ENCODE results near the gene HLF.

Gene HLF

DNA sequence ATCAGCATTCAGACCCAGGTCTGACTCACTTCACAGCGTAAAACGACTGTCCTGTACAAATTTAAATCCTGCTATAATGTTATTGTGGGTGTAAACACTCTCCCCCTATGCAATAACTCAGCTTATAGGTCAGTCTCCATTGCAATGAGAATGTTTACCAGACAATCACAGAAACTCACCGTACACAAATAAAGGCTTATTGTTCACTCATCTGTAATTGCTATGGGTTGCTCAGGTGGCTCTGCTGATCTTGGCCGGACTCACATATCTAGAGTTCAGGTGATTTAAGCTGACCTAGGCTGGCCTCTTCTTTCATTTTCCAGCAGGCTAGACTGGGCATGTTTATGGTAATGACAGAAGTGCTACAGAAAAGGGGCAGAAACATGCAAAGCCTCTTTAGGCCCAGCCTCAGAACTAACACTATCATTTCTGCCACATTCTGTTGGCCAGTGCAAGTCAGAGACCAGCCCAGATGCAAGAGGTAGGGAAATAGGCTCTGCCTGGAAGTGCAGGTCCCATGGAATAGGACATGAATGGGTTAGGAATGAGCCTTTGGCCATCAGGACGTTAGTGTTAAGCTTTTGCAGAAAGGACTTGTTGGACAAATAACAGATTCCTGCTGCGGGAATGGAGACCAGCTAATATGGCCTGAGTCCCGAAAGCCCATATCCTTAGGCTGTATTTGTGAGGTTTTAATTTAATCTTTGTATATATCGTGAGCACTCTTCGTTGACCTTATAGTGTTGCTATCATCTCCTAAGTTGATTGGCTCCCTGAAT lies 44.0 kb downstream of the HLF start:
- DNase-seq (ENCODE audit: low read depth, low spot score), result no peak

DNA sequence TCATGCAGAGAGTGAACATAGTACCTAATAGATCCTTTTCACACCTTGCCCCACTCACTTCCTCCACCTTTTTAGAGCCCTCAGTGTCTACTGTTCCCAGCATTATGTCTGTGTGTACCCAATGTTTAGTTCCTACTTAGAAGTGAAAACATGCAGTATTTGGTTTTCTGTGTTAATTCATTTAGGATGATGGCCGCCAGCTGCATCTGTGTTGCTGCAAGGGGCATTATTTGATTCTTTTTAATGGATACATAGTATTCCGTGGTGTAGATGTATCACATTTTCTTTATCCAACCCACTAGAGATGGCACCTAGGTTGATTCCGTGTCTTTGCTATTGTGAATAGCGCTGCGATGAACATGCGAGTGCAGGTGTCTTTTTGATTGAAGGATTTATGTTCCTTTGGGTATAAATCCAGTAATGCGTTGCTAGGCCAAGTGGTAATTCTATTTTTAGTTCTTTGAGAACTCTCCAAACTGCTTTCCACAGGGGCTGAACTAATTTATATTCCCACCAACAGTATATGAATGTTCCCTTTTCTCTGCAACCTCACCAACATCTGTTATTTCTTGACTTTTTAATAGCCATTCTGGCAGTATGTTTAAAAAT lies 47.1 kb downstream of the HLF start:
- no peak for DNase-seq (ENCODE audit: low read depth, low spot score)

DNA sequence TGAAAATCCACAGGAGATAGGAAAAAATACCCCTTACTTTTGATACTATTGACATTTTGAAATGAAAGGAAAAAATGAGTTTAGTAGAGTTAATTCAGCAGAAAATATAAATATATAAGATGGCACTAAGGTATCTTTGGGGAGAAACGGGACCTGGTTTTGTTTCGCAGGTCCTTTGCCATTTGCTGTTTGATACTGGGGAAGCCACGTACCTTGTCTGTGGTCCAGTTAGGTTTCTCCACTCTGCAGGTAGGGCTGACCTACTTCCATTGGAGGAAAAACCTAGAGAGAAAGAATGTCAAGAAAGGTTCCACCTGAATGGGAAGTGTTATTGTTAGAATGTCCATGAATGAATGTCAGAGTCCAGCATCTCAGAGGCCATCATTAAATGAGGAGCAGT lies 48.1 kb downstream of the HLF start:
- DNase-seq (ENCODE audit: low read depth, low spot score), result no peak

DNA sequence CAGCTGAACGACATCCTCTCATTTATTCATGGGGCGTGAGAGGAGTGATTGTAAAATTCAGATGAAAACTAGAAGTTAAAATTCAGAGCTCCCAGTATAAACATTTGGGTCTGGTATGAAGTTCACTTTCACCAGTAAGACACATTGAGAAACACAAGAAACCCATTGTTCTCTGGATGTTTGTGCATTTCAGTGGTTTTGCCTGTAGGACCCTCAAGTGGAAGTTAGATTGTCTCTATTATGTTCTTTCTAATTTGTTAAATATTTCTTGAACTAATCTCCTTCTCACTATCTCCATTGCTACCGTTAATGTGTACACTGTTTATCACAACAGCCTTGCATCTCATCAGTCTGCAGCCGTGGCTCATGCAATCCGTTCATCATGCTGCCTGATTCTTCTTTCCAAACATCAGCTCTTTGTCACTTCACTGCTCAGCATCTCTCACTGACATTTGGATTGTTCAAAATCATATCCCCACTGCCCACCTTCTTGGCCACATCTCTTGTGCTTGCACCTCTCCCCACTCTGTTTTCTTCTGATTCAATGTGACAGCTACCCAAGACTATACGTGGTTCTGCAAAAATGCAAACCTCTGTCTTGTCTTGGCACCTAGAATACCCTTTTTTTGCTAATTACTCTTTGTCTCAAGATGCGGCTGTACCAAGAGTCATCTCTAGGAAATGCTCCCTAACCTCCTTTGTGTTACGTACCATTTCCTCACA lies 49.5 kb downstream of the HLF start:
- no peak for DNase-seq (ENCODE audit: low read depth, low spot score)

DNA sequence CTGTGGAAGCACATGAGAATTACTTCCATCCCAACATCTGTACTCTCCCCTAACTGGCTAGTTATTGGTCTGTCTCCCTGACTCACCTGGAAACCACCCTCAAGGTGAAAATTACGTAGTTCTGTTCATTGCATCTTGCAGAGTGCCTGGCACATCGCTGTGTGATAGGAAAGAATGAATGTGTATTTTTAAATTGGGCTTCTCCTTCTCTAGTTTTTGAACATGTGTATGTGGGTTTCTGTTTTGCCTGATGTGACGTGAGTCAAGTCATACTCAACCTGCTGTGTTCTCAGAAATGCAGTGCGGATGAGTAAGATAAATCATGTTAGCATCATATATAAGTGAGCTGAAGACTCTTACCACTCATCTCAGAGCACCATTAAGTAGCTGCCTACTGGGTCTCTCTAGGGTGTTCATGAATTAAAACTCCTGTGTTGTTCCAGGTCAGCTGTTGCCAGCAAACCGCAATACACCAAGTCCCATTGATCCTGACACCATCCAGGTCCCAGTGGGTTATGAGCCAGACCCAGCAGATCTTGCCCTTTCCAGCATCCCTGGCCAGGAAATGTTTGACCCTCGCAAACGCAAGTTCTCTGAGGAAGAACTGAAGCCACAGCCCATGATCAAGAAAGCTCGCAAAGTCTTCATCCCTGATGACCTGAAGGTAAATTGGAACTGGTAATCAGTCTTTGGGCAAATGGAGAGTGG lies 50.2 kb downstream of the HLF start:
- DNase-seq (ENCODE audit: low read depth, low spot score), result no peak

DNA sequence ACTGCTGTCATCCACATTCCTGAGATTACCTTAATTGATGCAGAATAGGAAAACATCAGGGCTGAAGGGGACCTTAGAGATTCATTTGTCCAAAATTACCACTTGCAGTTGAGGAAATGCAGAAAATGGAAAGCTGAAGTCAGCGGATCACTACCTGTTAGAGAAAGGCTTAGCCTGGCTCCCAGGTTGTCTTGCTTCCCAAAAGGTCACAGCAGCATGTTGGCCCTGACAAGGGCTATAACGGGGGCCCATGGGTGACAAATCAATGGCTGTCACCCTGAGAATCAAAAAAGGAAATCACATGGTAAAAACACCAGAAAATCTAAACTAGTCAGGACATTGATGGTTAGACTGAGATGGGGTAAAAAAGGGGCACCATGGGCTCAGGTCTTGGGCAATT lies 51.7 kb downstream of the HLF start:
- DNase-seq (ENCODE audit: low read depth, low spot score), result no peak

DNA sequence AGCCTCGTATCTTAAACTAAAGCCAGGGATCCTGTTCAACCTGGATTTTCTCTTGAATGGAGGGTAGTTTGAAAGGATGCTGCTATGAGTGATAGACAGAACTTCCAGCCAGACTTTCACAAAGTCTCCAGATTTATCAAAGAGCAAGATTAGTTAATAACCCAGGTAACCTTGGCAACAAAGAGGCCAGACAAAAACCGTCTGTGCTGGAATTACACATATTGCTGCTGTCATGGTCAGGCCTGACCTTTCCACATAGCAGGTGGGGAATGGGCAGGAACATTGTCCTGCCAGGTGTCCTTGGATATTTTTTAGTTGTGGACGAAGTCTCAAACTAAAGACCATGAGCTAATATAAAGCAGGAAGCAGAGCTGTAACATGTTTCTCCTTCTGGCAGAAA lies 52.5 kb downstream of the HLF start:
- DNase-seq (ENCODE audit: low read depth, low spot score), result no peak

DNA sequence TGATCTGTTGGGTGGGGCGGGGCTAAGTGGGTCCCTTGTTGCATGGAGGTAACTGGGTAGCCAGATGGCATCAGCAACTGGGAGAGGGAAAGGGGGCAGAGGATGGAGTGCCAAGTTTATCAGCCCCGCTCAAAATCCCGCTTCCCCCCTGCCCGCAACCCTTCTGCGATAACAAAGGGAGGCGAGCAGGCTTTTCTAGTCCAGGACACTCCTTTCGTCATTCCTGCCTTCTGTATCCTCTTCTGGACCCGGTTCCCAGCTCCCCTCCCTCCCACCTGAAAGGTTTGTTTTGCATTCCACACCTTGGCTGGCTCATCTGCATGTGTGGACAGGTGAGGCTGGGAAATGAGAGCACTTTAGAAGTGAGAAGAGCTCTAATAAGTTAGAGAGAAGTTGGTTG lies 53.3 kb downstream of the HLF start:
- no peak for DNase-seq (ENCODE audit: low read depth, low spot score)

DNA sequence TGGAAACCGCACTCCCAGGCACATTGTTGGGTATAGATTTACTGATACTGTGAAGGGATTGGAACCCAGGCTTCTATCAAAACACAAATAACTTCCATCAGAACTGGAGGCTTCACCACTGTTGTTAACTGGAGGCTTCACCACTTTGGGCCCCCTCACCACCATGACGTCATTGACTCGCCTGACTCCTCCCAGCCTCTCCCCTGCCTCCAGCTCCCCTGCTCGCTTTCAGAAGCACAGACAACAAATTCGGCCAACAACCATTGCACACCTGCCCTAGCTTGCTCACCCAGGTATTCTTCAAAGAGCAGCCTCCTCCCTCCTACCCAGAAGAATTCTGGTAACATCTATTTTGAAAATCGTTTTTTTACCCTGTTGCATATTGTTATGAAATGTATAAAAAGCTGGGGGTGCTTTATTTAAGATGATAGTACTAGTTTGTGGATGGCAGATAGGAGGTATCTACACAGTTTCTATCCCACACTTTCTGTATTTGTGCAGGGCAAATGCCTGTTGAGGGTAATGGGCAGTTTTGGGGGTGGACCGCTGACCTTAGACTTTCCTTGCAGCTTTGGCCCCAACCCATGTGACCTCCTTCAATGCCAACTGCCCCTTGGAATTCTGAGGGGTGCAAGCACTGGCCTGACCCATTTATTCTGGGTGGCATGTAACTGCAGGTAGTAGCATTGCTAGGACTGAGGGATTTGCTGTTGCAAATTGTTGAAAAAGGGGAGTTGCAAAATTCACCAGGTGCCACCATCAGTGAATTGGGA lies 54.1 kb downstream of the HLF start:
- no peak for DNase-seq (ENCODE audit: low read depth, low spot score)

DNA sequence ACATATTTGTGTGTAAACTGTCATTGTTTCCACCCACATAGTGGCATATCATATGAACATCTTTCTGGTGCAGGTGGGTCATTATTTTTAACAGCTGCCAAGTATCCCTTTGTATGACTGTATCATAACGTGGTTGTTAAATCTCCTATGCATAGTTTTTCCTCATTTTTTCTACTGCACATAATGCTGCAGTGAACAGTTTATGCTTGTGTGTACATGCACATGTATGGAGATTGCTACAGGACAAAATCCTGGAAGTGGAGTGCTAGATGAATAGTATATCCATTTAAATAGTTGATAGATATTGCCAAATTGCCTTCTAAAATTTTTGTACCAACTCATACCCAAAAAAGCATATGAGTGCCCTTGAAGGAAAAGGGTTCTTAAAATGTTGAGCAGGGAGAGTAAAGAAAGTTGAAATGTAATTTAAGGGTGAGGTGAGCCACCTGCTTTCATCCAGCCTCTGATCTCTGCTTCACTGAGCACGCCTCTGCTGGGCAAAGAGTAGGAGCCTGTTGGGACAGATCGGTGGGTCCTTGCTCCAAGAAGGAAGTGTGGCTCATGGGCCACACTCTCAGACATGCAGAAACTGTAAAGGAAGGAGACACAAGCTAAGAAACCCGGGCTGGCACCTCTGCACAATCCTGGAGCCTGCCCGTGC lies 55.3 kb downstream of the HLF start:
- DNase-seq (ENCODE audit: low read depth, low spot score), result no peak

DNA sequence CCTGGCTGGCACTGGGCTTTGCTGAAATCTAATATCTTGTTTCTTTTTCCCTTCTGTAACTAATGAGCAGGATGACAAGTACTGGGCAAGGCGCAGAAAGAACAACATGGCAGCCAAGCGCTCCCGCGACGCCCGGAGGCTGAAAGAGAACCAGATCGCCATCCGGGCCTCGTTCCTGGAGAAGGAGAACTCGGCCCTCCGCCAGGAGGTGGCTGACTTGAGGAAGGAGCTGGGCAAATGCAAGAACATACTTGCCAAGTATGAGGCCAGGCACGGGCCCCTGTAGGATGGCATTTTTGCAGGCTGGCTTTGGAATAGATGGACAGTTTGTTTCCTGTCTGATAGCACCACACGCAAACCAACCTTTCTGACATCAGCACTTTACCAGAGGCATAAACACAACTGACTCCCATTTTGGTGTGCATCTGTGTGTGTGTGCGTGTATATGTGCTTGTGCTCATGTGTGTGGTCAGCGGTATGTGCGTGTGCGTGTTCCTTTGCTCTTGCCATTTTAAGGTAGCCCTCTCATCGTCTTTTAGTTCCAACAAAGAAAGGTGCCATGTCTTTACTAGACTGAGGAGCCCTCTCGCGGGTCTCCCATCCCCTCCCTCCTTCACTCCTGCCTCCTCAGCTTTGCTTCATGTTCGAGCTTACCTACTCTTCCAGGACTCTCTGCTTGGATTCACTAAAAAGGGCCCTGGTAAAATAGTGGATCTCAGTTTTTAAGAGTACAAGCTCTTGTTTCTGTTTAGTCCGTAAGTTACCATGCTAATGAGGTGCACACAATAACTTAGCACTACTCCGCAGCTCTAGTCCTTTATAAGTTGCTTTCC lies 56.0 kb downstream of the HLF start:
- no peak for DNase-seq (ENCODE audit: low read depth, low spot score)

DNA sequence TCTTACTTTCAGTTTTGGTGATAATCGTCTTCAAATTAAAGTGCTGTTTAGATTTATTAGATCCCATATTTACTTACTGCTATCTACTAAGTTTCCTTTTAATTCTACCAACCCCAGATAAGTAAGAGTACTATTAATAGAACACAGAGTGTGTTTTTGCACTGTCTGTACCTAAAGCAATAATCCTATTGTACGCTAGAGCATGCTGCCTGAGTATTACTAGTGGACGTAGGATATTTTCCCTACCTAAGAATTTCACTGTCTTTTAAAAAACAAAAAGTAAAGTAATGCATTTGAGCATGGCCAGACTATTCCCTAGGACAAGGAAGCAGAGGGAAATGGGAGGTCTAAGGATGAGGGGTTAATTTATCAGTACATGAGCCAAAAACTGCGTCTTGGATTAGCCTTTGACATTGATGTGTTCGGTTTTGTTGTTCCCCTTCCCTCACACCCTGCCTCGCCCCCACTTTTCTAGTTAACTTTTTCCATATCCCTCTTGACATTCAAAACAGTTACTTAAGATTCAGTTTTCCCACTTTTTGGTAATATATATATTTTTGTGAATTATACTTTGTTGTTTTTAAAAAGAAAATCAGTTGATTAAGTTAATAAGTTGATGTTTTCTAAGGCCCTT lies 56.8 kb downstream of the HLF start:
- DNase-seq (ENCODE audit: low read depth, low spot score), result no peak

DNA sequence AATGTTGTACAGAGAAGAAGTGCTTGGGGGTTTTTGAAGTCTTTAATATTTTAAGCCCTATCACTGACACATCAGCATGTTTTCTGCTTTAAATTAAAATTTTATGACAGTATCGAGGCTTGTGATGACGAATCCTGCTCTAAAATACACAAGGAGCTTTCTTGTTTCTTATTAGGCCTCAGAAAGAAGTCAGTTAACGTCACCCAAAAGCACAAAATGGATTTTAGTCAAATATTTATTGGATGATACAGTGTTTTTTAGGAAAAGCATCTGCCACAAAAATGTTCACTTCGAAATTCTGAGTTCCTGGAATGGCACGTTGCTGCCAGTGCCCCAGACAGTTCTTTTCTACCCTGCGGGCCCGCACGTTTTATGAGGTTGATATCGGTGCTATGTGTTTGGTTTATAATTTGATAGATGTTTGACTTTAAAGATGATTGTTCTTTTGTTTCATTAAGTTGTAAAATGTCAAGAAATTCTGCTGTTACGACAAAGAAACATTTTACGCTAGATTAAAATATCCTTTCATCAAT lies 57.8 kb downstream of the HLF start:
- no peak for DNase-seq (ENCODE audit: low read depth, low spot score)

DNA sequence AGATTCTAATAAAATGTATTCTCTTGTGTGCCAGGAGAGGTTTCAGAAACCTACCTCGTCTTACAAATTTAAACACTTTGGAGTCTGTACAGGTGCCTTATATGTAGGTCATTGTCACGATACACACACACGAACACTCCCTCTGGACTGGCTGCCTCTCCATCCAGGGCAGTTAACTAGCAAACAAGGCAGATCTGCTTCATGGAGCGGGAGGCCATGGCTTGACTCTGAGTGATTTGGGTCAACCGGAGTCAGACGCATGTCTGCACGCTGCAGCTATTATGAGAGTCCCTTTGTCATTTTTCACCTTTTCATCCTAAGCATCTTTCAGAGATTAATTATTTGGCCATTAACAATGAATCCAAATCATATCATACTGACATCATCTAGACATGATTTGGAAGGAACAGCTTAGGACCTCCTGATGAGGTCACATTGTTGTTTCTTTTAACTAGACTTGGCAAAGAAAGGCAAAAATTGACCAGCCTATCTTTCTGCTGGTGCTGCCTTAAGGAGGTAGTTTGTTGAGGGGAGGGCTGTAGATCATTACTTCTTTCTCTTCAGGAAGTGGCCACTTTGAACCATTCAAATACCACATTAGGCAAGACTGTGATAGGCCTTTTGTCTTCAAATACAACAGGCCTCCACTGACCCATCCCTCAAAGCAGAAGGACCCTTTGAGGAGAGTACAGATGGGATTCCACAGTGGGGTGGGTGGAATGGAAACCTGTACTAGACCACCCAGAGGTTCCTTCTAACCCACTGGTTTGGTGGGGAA lies 58.9 kb downstream of the HLF start:
- no peak for DNase-seq (ENCODE audit: low read depth, low spot score)

DNA sequence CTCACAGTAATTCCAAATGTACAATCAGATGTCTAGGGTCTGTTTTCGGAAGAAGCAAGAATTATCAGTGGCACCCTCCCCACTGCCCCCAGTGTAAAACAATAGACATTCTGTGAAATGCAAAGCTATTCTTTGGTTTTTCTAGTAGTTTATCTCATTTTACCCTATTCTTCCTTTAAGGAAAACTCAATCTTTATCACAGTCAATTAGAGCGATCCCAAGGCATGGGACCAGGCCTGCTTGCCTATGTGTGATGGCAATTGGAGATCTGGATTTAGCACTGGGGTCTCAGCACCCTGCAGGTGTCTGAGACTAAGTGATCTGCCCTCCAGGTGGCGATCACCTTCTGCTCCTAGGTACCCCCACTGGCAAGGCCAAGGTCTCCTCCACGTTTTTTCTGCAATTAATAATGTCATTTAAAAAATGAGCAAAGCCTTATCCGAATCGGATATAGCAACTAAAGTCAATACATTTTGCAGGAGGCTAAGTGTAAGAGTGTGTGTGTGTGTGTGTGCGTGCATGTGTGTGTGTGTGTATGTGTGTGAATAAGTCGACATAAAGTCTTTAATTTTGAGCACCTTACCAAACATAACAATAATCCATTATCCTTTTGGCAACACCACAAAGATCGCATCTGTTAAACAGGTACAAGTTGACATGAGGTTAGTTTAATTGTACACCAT lies 59.7 kb downstream of the HLF start:
- DNase-seq (ENCODE audit: low read depth, low spot score), result no peak

DNA sequence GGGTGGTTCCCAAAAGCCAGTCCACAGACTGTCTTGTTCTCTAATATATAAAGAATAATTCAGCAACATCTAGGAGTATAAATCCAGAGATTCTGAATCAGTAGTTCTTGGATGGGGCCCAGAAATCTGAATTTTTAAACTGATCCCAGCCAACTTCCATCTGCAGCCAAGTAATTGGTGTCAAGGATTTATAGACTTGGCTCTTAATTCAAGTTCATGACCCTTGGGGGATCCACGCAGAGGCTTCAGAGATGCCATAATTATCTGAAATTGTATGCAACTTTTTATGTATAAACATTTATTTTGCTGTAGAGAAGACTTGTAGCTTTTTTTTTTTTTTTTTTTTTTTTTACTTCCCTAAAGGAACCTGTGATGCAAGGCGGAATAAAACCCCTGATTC lies 60.6 kb downstream of the HLF start:
- DNase-seq (ENCODE audit: low read depth, low spot score), result no peak

DNA sequence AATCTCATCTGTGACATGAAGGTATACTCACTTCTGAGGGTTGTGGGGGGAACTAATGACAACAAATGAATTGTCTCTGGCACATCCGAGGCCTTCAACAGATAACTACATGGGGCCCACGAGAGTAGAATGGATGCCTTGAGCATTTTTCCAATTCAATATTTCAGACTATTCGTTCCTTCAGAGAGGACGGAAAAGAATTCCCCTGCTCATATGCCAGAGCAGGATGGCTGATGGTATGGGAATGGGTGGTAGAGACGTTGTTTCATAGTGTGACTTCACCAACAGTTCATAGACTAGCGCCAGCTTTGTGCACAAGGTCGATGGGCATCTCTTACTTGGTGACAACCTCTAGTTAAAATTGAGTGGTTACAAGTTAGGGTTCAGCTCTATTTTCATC lies 61.3 kb downstream of the HLF start:
- no peak for DNase-seq (ENCODE audit: low read depth, low spot score)

Data from activated CD4-positive, CD25-positive, alpha-beta regulatory T cell treated with anti-CD3 and anti-CD28 coated beads, Interleukin-2, amount 50 U/mL, for 16 hours (primary cell).